ENCODE results near the gene HDAC7.

DNA sequence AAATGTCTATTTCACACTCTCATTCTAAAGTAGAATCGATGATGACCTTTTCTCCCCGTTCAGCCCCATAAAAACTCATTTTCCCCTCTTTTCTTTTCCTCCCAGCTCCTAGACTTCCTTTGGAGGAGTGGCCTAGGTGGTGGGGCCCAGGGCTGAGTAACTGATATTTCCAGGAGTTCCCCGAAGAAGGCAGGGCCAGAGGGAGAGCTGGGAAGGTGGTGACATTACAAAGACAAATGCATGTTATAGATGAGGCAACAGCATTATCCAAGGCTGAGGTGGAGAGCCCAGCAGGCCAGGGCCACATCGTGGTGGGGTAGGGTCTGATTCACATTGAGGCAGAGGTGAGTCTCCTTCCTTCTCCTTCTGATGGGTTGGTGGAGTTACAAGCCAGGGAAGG lies 22.2 kb upstream of the HDAC7 start:
- TF ChIP-seq, protein P1, sequence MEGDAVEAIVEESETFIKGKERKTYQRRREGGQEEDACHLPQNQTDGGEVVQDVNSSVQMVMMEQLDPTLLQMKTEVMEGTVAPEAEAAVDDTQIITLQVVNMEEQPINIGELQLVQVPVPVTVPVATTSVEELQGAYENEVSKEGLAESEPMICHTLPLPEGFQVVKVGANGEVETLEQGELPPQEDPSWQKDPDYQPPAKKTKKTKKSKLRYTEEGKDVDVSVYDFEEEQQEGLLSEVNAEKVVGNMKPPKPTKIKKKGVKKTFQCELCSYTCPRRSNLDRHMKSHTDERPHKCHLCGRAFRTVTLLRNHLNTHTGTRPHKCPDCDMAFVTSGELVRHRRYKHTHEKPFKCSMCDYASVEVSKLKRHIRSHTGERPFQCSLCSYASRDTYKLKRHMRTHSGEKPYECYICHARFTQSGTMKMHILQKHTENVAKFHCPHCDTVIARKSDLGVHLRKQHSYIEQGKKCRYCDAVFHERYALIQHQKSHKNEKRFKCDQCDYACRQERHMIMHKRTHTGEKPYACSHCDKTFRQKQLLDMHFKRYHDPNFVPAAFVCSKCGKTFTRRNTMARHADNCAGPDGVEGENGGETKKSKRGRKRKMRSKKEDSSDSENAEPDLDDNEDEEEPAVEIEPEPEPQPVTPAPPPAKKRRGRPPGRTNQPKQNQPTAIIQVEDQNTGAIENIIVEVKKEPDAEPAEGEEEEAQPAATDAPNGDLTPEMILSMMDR (IDR thresholded peaks at IDR 0.05; ENCODE audit: low read depth, low read length, poor library complexity, severe bottlenecking), result no peak
- TF ChIP-seq EZH2phosphoT487 (IDR thresholded peaks at IDR 0.05; ENCODE audit: borderline replicate concordance, low read length), result no peak
